Measurements from ENCODE around the gene HLA-E. TPM values are rescaled to one million over a fixed set of nuclear protein-coding genes. Genes with fewer than 3 reads are reported as not detected.
"Not testable (repeated sequence)": the region's sequence is repeated elsewhere in the genome, so short reads cannot be mapped to it uniquely, and the experiment has no call there.

Gene HLA-E
- total and polyA plus RNA-seq, 5 donors: 180 to 230 (median 216) TPM

DNA sequence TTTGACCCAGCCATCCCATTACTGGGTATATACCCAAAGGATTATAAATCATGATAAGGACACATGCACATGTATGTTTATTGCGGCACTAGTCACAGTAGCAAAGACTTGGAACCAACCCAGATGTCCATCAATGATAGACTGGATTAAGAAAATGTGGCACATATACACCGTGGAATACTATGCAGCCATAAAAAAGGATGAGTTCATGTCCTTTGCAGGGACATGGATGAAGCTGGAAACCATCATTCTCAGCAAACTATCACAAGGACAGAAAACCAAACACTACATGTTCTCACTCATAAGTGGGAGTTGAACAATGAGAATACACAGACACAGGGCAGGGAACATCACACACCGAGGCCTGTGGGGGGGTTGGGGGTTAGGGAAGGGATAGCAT is 37.1 kb downstream of the HLA-E start:
- not testable (repeated sequence) for ATAC-seq
- WGBS: 98% methylated on average over 3 of the region's 3 CpGs

DNA sequence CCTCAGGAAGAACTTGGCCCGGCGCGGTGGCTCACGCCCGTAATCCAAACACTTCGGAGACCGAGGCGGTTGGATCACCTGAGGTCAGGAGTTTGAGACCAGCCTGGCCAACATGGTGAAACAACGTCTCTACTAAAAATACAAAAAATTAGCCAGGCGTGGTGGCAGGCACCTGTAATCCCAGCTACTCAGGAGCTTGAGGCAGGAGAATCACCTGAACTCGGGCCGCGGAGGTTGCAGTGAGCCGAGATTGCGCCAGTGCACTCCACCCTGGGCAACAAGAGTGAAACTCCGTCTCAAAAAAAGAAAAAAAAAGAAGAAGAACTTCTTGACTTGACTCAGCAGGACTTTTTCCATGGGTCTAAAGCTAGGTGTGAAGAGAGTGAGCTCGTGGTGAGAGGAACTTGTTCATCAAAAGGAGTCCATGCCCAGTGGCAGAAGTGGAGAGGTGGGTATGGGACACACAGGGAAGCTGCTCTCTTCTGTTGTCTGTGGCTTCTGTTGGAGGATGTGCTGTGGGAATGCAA is 40.1 kb downstream of the HLA-E start:
- H3K4me3 ChIP-seq (ENCODE audit: low read length); DNase-seq; H3K27me3 ChIP-seq (ENCODE audit: control insufficient read depth, insufficient read depth); intact Hi-C loops (cut with DNase I); H3K4me1 ChIP-seq (ENCODE audit: control insufficient read depth, insufficient read depth, low read length); H3K27ac ChIP-seq (ENCODE audit: low read length); ATAC-seq; H3K9me3 ChIP-seq (ENCODE audit: control insufficient read depth, low read length): not testable (repeated sequence)
- WGBS: 87% methylated on average over 17 of the region's 17 CpGs

More for the DNA sequence above, 37.1 kb downstream of the HLA-E start:
- H3K27ac ChIP-seq (ENCODE audit: low read length); H3K4me1 ChIP-seq (ENCODE audit: control insufficient read depth, insufficient read depth, low read length); H3K9me3 ChIP-seq (ENCODE audit: control insufficient read depth, low read length); DNase-seq; intact Hi-C loops (cut with DNase I); H3K4me3 ChIP-seq (ENCODE audit: low read length); H3K27me3 ChIP-seq (ENCODE audit: control insufficient read depth, insufficient read depth): not testable (repeated sequence)

DNA sequence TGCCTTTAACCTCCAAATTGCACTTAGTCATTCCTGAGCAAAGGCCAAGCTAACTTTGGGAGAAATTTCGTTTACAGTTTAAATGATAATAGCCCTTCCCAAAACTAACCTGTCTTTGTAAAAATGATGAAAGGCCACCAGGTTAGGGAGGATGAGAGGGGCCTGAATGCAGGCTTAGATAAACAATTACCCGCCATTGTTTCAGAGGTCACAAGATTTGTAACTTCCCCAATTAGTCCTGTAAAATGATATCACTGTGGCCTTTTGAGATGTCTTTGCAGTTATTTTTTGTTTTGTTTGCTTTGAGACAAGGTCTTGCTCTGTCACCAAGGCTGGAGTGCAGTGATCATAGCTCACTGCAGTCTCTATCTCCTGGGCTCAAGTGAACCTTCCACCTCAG is 40.7 kb downstream of the HLA-E start:
- WGBS: 41% methylated on average over 2 of the region's 2 CpGs
- no peak for DNase-seq
- Histone ChIP-seq H3K27ac (ENCODE audit: low read length) (no peak overlapping the region), H3K4me1 (ENCODE audit: control insufficient read depth, insufficient read depth, low read length) (no peaks in the 10 kb centered on the region), H3K27me3 (ENCODE audit: control insufficient read depth, insufficient read depth) (no peaks in the 10 kb centered on the region), H3K9me3 (ENCODE audit: control insufficient read depth, low read length) (no peaks in the 10 kb centered on the region), H3K4me3 (ENCODE audit: low read length) (no peak overlapping the region)
- ATAC-seq: no peak
- intact Hi-C loops (cut with DNase I): loop anchor here in 2 of 4 donors (5.0 kb wide), 1 partner anchor 38 kb away; no protein-coding TSS in a partner anchor

DNA sequence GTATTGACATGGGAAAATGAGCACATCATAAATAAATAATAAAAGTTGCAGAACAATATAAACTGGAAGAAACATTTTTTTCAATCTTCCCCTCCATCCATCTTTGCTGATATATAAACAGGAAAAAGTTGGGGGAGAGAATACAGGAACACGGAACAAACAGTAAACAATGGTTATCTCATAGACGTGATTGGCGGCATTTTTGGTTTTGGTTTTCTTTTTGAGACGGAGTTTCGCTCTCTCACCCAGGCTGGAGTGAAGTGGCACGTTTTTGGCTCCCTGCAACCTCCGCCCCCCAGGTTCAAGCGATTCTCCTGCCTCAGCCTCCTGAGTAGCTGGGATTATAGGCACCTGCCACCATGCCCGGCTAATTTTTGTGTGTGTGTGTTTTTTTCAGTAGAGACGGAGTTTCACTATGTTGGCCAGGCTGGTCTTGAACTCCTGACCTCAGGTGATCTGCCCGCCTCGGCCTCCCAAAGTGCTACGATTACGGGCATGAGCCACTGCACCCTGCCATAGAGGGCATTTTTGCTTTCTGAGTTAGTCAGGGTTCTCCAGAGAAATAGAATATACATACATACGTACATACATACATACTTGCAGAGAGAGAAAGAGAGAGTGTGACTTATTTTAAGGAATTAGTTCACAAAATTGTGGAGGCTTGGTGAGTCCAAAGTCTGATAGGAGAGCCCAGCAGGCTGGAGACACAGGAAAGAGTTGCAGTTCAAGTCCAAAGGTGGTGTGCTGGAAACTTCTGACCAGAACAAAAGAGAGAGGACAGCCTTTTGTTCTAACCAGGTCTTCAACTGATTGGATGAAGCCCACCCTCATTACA is 44.4 kb downstream of the HLA-E start:
- no peaks in the 10 kb centered on the region for H3K4me1 ChIP-seq (ENCODE audit: control insufficient read depth, insufficient read depth, low read length)
- intact Hi-C loops (cut with DNase I): loop anchor here in 2 of 4 donors (5.0 kb wide), 1 partner anchor 41 kb away; no protein-coding TSS in a partner anchor
- no peaks in the 10 kb centered on the region for H3K9me3 ChIP-seq (ENCODE audit: control insufficient read depth, low read length)
- no peak overlapping the region for H3K27ac ChIP-seq (ENCODE audit: low read length)
- no peak for ATAC-seq
- no peak overlapping the region for H3K4me3 ChIP-seq (ENCODE audit: low read length)
- WGBS: 71% methylated on average over 15 of the region's 15 CpGs
- no peak for DNase-seq
- no peaks in the 10 kb centered on the region for H3K27me3 ChIP-seq (ENCODE audit: control insufficient read depth, insufficient read depth)

DNA sequence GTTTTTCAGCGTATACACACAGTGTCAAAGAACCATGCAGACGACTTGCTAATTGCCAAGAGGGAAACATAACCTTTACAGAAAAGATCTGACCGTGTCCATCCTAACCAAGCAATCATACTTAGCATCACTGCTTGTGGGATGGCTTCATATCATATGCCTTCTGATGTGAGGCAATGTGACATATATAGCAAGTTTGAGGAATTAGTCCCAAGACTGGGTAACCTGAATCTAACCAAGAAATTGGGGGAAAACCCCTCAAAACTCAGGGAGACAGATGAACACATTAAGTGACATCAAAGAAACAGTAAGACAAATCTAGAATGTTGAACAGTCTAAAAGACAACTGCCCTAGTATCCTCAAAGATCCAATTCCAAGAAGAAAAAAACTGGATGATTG is 48.6 kb downstream of the HLA-E start:
- Histone ChIP-seq H3K9me3 (ENCODE audit: control insufficient read depth, low read length) (no peaks in the 10 kb centered on the region), H3K27ac (ENCODE audit: low read length) (no peak overlapping the region), H3K27me3 (ENCODE audit: control insufficient read depth, insufficient read depth) (no peaks in the 10 kb centered on the region), H3K4me3 (ENCODE audit: low read length) (no peak overlapping the region), H3K4me1 (ENCODE audit: control insufficient read depth, insufficient read depth, low read length) (no peaks in the 10 kb centered on the region)
- ATAC-seq: no peak
- intact Hi-C loops (cut with DNase I): loop anchor here in 1 of 4 donors (5.0 kb wide), 1 partner anchor 56 kb away; no protein-coding TSS in a partner anchor
- 78% methylated on average over 3 of the region's 3 CpGs for WGBS
- DNase-seq: no peak

DNA sequence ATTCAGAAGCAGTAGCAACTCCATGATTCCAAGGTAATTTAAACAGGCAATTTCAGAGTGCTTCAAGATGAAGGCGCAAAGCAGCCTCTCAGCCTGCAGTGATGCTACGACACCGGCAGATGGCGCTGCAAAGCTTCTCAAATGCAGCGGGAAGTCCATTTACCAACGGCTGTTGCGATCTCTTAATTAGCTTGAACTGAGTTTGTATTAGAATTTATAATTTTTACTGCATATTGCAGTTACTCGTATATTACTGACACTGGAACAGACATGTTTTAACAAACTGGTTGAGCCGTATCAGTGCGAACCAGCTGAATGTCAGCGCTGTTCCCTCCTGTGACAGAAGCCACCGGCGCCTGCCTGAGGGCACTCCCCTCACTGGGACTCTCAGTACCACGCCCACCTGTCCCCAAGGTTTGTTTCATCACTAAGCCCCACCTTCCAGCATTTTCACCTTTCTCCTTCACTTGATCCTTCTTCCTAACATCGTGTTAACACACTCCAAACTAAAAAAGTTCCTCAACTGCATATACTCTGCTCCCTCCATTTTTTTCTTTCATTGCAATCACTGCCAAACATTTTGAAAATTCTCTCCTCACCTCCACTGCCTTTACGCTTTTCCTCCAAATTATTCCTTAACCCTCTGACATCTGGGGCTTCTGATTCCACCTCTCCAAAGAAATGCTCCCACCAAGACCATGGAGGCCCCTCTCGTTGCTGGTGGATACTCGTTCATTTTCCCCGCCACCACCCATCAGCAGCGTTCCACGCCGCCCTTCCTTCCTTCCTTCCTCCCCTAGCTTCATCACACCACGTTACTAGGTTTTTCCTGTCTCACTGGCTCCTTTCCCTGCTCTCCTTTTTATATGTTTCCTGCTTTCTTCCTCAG is 52.5 kb downstream of the HLA-E start:
- peak; percentile 66 to 84 (median 81) for DNase-seq
- Histone ChIP-seq H3K4me3 (ENCODE audit: low read length) (peak overlapping the region; percentile 28), H3K9me3 (ENCODE audit: control insufficient read depth, low read length) (no peaks in the 10 kb centered on the region), H3K27ac (ENCODE audit: low read length) (peak overlapping the region; percentile 9), H3K4me1 (ENCODE audit: control insufficient read depth, insufficient read depth, low read length) (no peaks in the 10 kb centered on the region), H3K27me3 (ENCODE audit: control insufficient read depth, insufficient read depth) (no peaks in the 10 kb centered on the region)
- intact Hi-C loops (cut with DNase I): loop anchor here in 3 of 4 donors (5.0 to 10.0 kb wide), 3 partner anchors 53 to 61 kb away; no protein-coding TSS in a partner anchor
- ATAC-seq: peak; percentile 75 to 77
- 10% methylated on average over 23 of the region's 23 CpGs for WGBS

DNA sequence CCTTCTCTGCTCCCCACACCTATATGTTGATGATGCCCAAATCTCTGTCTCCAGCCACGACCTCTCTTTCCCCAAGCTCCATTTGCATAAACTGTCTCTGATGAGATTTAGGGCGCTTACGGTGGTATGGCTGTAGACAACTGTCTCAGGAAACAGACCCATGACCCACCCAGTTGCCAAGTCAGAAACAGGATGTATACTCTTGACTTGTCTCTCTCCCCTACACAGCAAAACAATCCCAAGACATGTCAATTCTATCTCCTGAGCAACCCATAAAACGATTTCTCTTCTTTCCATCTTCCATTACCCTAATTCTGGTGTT is 53.1 kb downstream of the HLA-E start:
- ATAC-seq: peak in 1 of 2 donors; percentile 47
- 19% methylated on average over 4 of the region's 4 CpGs for WGBS
- no peaks in the 10 kb centered on the region for H3K9me3 ChIP-seq (ENCODE audit: control insufficient read depth, low read length)
- no peak overlapping the region for H3K27ac ChIP-seq (ENCODE audit: low read length)
- no peaks in the 10 kb centered on the region for H3K27me3 ChIP-seq (ENCODE audit: control insufficient read depth, insufficient read depth)
- intact Hi-C loops (cut with DNase I): loop anchor here in 3 of 4 donors (5.0 to 10.0 kb wide), 3 partner anchors 52 to 60 kb away; no protein-coding TSS in a partner anchor
- DNase-seq: no peak
- no peak overlapping the region for H3K4me3 ChIP-seq (ENCODE audit: low read length)
- no peaks in the 10 kb centered on the region for H3K4me1 ChIP-seq (ENCODE audit: control insufficient read depth, insufficient read depth, low read length)

DNA sequence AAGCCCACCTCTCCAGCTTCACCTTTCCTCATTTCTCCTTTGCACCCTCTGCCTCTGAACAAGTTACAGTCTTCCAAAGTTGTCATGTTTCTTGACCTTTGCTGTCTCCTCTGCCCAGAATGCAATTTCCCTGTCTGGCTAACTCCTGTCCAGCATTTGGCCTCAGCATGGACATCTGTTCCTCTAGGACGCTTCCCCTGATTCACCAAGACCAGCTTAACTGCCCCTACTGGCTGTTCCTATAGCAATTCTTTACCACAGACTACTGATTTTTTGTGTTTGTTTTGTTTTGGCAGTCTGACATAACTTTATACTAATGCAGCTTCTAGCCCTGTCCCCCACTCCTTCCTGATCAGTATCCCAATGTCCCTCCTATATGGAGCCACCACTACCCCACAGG is 53.6 kb downstream of the HLA-E start:
- H3K27me3 ChIP-seq (ENCODE audit: control insufficient read depth, insufficient read depth): no peaks in the 10 kb centered on the region
- no peak overlapping the region for H3K27ac ChIP-seq (ENCODE audit: low read length)
- intact Hi-C loops (cut with DNase I): loop anchor here in 3 of 4 donors (5.0 to 10.0 kb wide), 3 partner anchors 52 to 61 kb away; no protein-coding TSS in a partner anchor
- DNase-seq (no peak), ATAC-seq (no peak)
- no peaks in the 10 kb centered on the region for H3K9me3 ChIP-seq (ENCODE audit: control insufficient read depth, low read length)
- no peaks in the 10 kb centered on the region for H3K4me1 ChIP-seq (ENCODE audit: control insufficient read depth, insufficient read depth, low read length)
- H3K4me3 ChIP-seq (ENCODE audit: low read length): no peak overlapping the region
- WGBS: 46% methylated on average over 1 of the region's 1 CpG

Other genes with a start within 250 kb of the HLA-E start
- 10 to 100 TPM in 3 of 4 donors, 1 to 10 TPM in 1; 9.6 to 12.1 (median 10.7) TPM for gene TRIM39, start 162.6 kb upstream of the HLA-E start, total RNA-seq
- gene TRIM39, start 162.6 kb upstream of the HLA-E start, polyA plus RNA-seq: 6.9 TPM
- 10 to 100 TPM; 15.7 to 30.1 (median 24.8) TPM for gene RPP21, start 144.4 kb upstream of the HLA-E start, total RNA-seq
- gene RPP21, start 144.4 kb upstream of the HLA-E start, polyA plus RNA-seq: 70.9 TPM
- 10 to 100 TPM; 22.7 to 33.7 (median 24.8) TPM for gene GNL1, start 67.0 kb downstream of the HLA-E start, total RNA-seq
- gene GNL1, start 67.0 kb downstream of the HLA-E start, polyA plus RNA-seq: 24.2 TPM
- 1 to 10 TPM; 4.4 to 5.7 (median 4.9) TPM for gene PRR3, start 67.8 kb downstream of the HLA-E start, total RNA-seq
- gene PRR3, start 67.8 kb downstream of the HLA-E start, polyA plus RNA-seq: 4.2 TPM
- gene ABCF1, start 81.9 kb downstream of the HLA-E start, total RNA-seq: 10 to 100 TPM; 36.7 to 40.7 (median 39.2) TPM
- 26.8 TPM for gene ABCF1, start 81.9 kb downstream of the HLA-E start, polyA plus RNA-seq
- gene PPP1R10, start 127.7 kb downstream of the HLA-E start, total RNA-seq: 10 to 100 TPM; 36.5 to 46.6 (median 43.4) TPM
- gene PPP1R10, start 127.7 kb downstream of the HLA-E start, polyA plus RNA-seq: 16.0 TPM
- 10 to 100 TPM; 60.2 to 77.5 (median 72.0) TPM for gene MRPS18B, start 128.3 kb downstream of the HLA-E start, total RNA-seq
- 97.6 TPM for gene MRPS18B, start 128.3 kb downstream of the HLA-E start, polyA plus RNA-seq
- 1 to 10 TPM; 2.6 to 3.5 (median 3.2) TPM for gene ATAT1, start 137.4 kb downstream of the HLA-E start, total RNA-seq
- 2.8 TPM for gene ATAT1, start 137.4 kb downstream of the HLA-E start, polyA plus RNA-seq
- 10 to 100 TPM; 37.9 to 53.0 (median 45.5) TPM for gene C6orf136, start 157.6 kb downstream of the HLA-E start, total RNA-seq
- gene C6orf136, start 157.6 kb downstream of the HLA-E start, polyA plus RNA-seq: 46.3 TPM
- gene DHX16, start 183.5 kb downstream of the HLA-E start, total RNA-seq: 10 to 100 TPM; 18.2 to 23.4 (median 20.4) TPM
- gene DHX16, start 183.5 kb downstream of the HLA-E start, polyA plus RNA-seq: 17.0 TPM
- 10 to 100 TPM; 21.8 to 33.9 (median 23.5) TPM for gene PPP1R18, start 197.1 kb downstream of the HLA-E start, total RNA-seq
- 23.1 TPM for gene PPP1R18, start 197.1 kb downstream of the HLA-E start, polyA plus RNA-seq
- 1 to 10 TPM; 2.5 to 5.8 (median 5.0) TPM for gene NRM, start 201.5 kb downstream of the HLA-E start, total RNA-seq
- 5.3 TPM for gene NRM, start 201.5 kb downstream of the HLA-E start, polyA plus RNA-seq
- 10 to 100 TPM; 20.7 to 26.6 (median 24.2) TPM for gene MDC1, start 227.8 kb downstream of the HLA-E start, total RNA-seq
- gene MDC1, start 227.8 kb downstream of the HLA-E start, polyA plus RNA-seq: 11.1 TPM
- gene TUBB, start 230.8 kb downstream of the HLA-E start, total RNA-seq: 100 to 1,000 TPM; 130 to 250 (median 200) TPM
- gene TUBB, start 230.8 kb downstream of the HLA-E start, polyA plus RNA-seq: 170 TPM

Measured in right cardiac atrium (tissue), 5 donors.